K562 (cell line): ENCODE data around the gene GSK3B. TPM values are rescaled to one million over a fixed set of nuclear protein-coding genes. Genes with fewer than 3 reads are reported as not detected.

Source experiments
- ATAC-seq: fragments of 200-7000 bp; cut with Tn5 transposase; 3 replicates; pipeline ENCODE4 v1.9.1; 2020; ENCODE audit warnings: moderate library complexity
- BruUV-seq: library from RNA; stranded (reverse); fragments of 400-500 nt; replicated peaks from 2 replicates; lab custom pipeline; 2021; lab: Mats Ljungman, UMichigan
- CTCF ChIA-PET: fragments of 300-600 bp; formaldehyde crosslinking; extraction: SDS; loops from one replicate; lab custom pipeline; 2021; ENCODE audit warnings: low intra/inter-chr PET ratio; lab: Yijun Ruan, JAX
- POLR2A ChIA-PET: fragments of 300-600, 350-650 bp; sonication (Branson Sonifier 250); formaldehyde crosslinking; extraction: SDS; loops from one replicate; lab custom pipeline; 2021; ENCODE audit warnings: antibody characterized with exemption, inconsistent platforms; lab: Yijun Ruan, JAX
- DNase-seq, 4 experiments: peaks; one replicate each; pipeline versions ENCODE4 v3.0.0 to v3.0.0-alpha.2; 2011 to 2018; ENCODE audit warnings: low spot score in 3 of 4, mixed read lengths in 3 of 4; ENCODE audit errors: extremely low read depth in 1 of 4
- FAIRE-seq: peaks from 2 replicates; lab custom pipeline; 2011; peaks lifted over from hg19 to GRCh38; lab: Jason Lieb, UNC
- H2AFZ ChIP-seq: 2 replicates; pipeline ENCODE4 v1.6.0; 2011; ENCODE audit warnings: low read depth, low read length, control low read depth, inconsistent platforms
- H3K27ac ChIP-seq: fragments of 200-600 bp; 3 replicates; pipeline ENCODE4 v1.8.0; 2011; ENCODE audit warnings: low read depth, mild to moderate bottlenecking, control low read depth, inconsistent platforms, low read length, moderate library complexity, mixed read lengths; ENCODE audit errors: extremely low read depth
- H3K27me3 ChIP-seq, 2 experiments: fragments of 300-600 bp in 1 of 2; 2 replicates in 1 of 2; 3 replicates in 1 of 2; pipeline versions ENCODE4 v1.6.0 to v1.8.0; 2011; ENCODE audit warnings: inconsistent platforms in 2 of 2, low read length in 2 of 2, mild to moderate bottlenecking in 1 of 2, mixed read lengths in 1 of 2, moderate library complexity in 1 of 2; ENCODE audit not compliant: control insufficient read depth in 2 of 2, insufficient read depth in 2 of 2
- H3K36me3 ChIP-seq: fragments of 300-600 bp; 3 replicates; pipeline ENCODE4 v1.8.0; 2011; ENCODE audit warnings: mild to moderate bottlenecking, low read length, inconsistent platforms; ENCODE audit not compliant: control insufficient read depth, insufficient read depth
- H3K4me1 ChIP-seq, 2 experiments: fragments of 200-600 bp in 1 of 2; replicated peaks in 1 of 2; 2 replicates in 1 of 2; 3 replicates in 1 of 2; pipeline versions ENCODE4 v1.5.1 to v1.8.0; 2011; ENCODE audit warnings: inconsistent platforms in 2 of 2, low read length in 2 of 2, mild to moderate bottlenecking in 1 of 2, mixed read lengths in 1 of 2, moderate library complexity in 1 of 2; ENCODE audit not compliant: control insufficient read depth in 2 of 2, insufficient read depth in 2 of 2
- H3K4me2 ChIP-seq: 2 replicates; pipeline ENCODE4 v1.6.1; 2011; ENCODE audit warnings: low read length, control low read depth, inconsistent platforms, mixed read lengths; ENCODE audit not compliant: insufficient read depth
- H3K4me3 ChIP-seq: fragments of 200-600 bp; sonication (generic), shearing (Covaris generic); 2 replicates; pipeline ENCODE4 v1.5.1; 2016; ENCODE audit warnings: control low read depth, inconsistent platforms
- H3K79me2 ChIP-seq: fragments of 200-600 bp; 3 replicates; pipeline ENCODE4 v1.8.0; 2011; ENCODE audit warnings: low read length, inconsistent platforms; ENCODE audit not compliant: control insufficient read depth, insufficient read depth
- H3K9ac ChIP-seq, 2 experiments: 2 replicates each; pipeline versions ENCODE4 v1.6.0 to v1.6.1; 2011; ENCODE audit warnings: low read depth in 2 of 2, low read length in 2 of 2, control low read depth in 1 of 2, inconsistent platforms in 1 of 2, mild to moderate bottlenecking in 1 of 2, mixed read lengths in 1 of 2; ENCODE audit not compliant: insufficient read depth in 1 of 2
- H3K9me1 ChIP-seq: one replicate; pipeline ENCODE4 v1.6.0; 2011; ENCODE audit warnings: inconsistent platforms, mild to moderate bottlenecking, low read length, moderate library complexity; ENCODE audit not compliant: control insufficient read depth, insufficient read depth
- H3K9me3 ChIP-seq: replicated peaks from 2 replicates; pipeline ENCODE4 v1.5.1; 2011; ENCODE audit warnings: low read depth, low read length, inconsistent platforms; ENCODE audit not compliant: control insufficient read depth, insufficient read depth
- H4K20me1 ChIP-seq: replicated peaks from 2 replicates; pipeline ENCODE4 v1.6.1; 2011; ENCODE audit warnings: low read length, inconsistent platforms, mixed read lengths; ENCODE audit not compliant: control insufficient read depth, insufficient read depth
- ATF4 ChIP-seq: fragments of 450-650 bp; formaldehyde crosslinking; IDR thresholded peaks from 2 replicates; pipeline ENCODE4 v1.4.0; 2022; ENCODE audit warnings: mild to moderate bottlenecking, moderate library complexity
- COPS2 ChIP-seq: fragments of 450-650 bp; conservative IDR thresholded peaks from 2 replicates; pipeline ENCODE4 v1.6.1; 2016; ENCODE audit warnings: mild to moderate bottlenecking, moderate library complexity
- E2F3 ChIP-seq: fragments of 250-450 bp; sonication (Bioruptor Pico); IDR thresholded peaks from 2 replicates; pipeline ENCODE4 v1.4.0; 2020; ENCODE audit warnings: mild to moderate bottlenecking
- GABPB2 ChIP-seq: fragments of 250-450 bp; sonication (Bioruptor Pico); conservative IDR thresholded peaks from 2 replicates; pipeline ENCODE4 v1.5.1; 2021; ENCODE audit warnings: mild to moderate bottlenecking
- HIVEP1 ChIP-seq: fragments of 250-450 bp; sonication (Bioruptor Pico); IDR thresholded peaks from 2 replicates; pipeline ENCODE4 v1.4.0; 2020; ENCODE audit warnings: mild to moderate bottlenecking
- HMGN3 ChIP-seq: IDR thresholded peaks from 2 replicates; pipeline ENCODE4 v1.6.1; 2011; ENCODE audit warnings: borderline replicate concordance, low read depth, mild to moderate bottlenecking, mixed read lengths, low read length; ENCODE audit not compliant: insufficient read length; ENCODE audit errors: extremely low read depth
- KAT2B ChIP-seq: IDR thresholded peaks from one replicate; pipeline ENCODE4 v1.6.1; 2012; ENCODE audit warnings: low read depth, mild to moderate bottlenecking, control low read depth, inconsistent platforms, low read length, moderate library complexity
- TBP ChIP-seq: optimal IDR thresholded peaks from 2 replicates; pipeline ENCODE3; 2011; ENCODE audit warnings: low read depth, low read length, improper control_type of control experiment
- ZC3H11A ChIP-seq: IDR thresholded peaks from 2 replicates; pipeline ENCODE4 v1.6.1; 2012; ENCODE audit warnings: low read depth, low read length, improper control_type of control experiment
- ZNF12 ChIP-seq: sonication (generic); formaldehyde crosslinking; IDR thresholded peaks from 2 replicates; pipeline ENCODE4 v1.4.0; 2020; ENCODE audit warnings: mild to moderate bottlenecking, missing genetic modification reagents
- ZNF668 ChIP-seq: fragments of 250-450 bp; sonication (Bioruptor Pico); IDR thresholded peaks from 2 replicates; pipeline ENCODE4 v1.8.0; 2022; ENCODE audit warnings: mild to moderate bottlenecking, inconsistent platforms
- ZNF707 ChIP-seq: fragments of 250-450 bp; sonication (Bioruptor Pico); conservative IDR thresholded peaks from 2 replicates; pipeline ENCODE4 v1.8.0; 2022; ENCODE audit warnings: inconsistent platforms, mild to moderate bottlenecking, moderate library complexity
- ZNF76 ChIP-seq: fragments of 250-450 bp; sonication (Bioruptor Pico); IDR thresholded peaks from 2 replicates; pipeline ENCODE4 v1.4.0; 2020; ENCODE audit warnings: mild to moderate bottlenecking, moderate library complexity, borderline replicate concordance
- WGBS: fragments of 100-300 bp; shearing (Covaris generic); methylation state at CpG from one replicate; pipeline ENCODE4 v1.1.6; 2016; ENCODE audit warnings: low coverage, mixed read lengths; ENCODE audit not compliant: insufficient coverage; ENCODE audit errors: missing lambda C conversion rate; 5-methylcytosine and 5-hydroxymethylcytosine counted together
- in situ Hi-C: fragments of 300-500 bp; cut with MboI; formaldehyde crosslinking; loops from 4 replicates; pipeline ENCODE4 v1.15.0; 2018; ENCODE audit warnings: inconsistent platforms, mixed read lengths
- intact Hi-C: fragments of 100-400 bp; cut with micrococcal nuclease; formaldehyde crosslinking; loops from 2 replicates; pipeline ENCODE4 v1.14.2; 2022
- polyA plus RNA-seq, 8 experiments: library from polyadenylated mRNA; depleted of rRNA in 4 of 8; stranded (reverse) in 5 of 8; unstranded in 3 of 8; fragments of >200 nt; fragmentation: Nextera tagmentation in 2 of 8; fragmentation: Illumina TruSeq in 1 of 8; extraction: Ambion mirVana in 2 of 8; extraction: Trizol in 1 of 8; gene quantifications; 2 replicates each; pipeline versions ENCODE4 v1.2.1 to v1.2.3, GENCODE V29; 2011 to 2014; ENCODE audit warnings: inconsistent platforms in 1 of 8, missing spikeins in 1 of 8
- total RNA-seq, 7 experiments: library from RNA; depleted of rRNA in 6 of 7; stranded (reverse); fragments of >200 nt in 6 of 7; fragmentation: Illumina TruSeq in 2 of 7; extraction: Trizol in 2 of 7; gene quantifications; 2 replicates each; pipeline versions ENCODE4 v1.2.1 to v1.2.3, GENCODE V29; 2011 to 2021; ENCODE audit warnings: low replicate concordance in 1 of 7
- TF ChIP-seq, protein P1 (sequence below): fragments of 450-650 bp; formaldehyde crosslinking; IDR thresholded peaks from 2 replicates; pipeline ENCODE4 v1.4.0; 2020; ENCODE audit warnings: mild to moderate bottlenecking, mixed read lengths

GSK3B gene
- total and polyA plus RNA-seq, 9 of the 15 experiments (the other 6 are each of a cell fraction or from before 2014, with no cell fraction given), result 4.7 to 25.0 (median 18.7) TPM

DNA sequence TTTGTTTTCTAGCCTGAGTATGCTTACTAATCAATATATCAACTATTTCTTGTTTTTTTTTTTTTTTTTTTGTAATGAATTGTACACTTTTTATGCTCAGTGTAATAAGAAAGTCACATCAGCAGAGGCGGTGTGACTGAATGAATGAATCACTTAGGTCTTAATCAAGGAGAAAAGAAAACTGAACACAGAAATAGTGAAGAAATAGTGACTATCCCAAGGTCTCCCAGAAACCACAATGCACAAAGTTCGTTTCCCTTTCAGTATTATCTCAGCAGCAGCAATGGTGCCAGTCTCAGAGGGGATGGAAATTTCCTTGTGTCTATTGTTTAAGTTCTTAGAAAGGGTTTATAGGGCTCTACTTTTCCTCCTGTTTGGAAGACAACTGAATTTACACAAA lies 231.6 kb downstream of the GSK3B start:
- Histone ChIP-seq H3K4me2 (no peak overlapping the region), H3K9me3 (no peaks in the 10 kb centered on the region), H2AFZ (no peak overlapping the region), H3K79me2 (no peaks in the 10 kb centered on the region), H3K9ac (no peak overlapping the region), H3K4me1 (no peaks in the 10 kb centered on the region), H3K27ac (no peak overlapping the region), H4K20me1 (no peaks in the 10 kb centered on the region), H3K9me1 (no peaks in the 10 kb centered on the region), H3K4me3 (no peak overlapping the region), H3K27me3 (no peaks in the 10 kb centered on the region), H3K36me3 (peaks cover 15% of the 10 kb centered on the region)
- BruUV-seq, result no TSS peak
- CTCF ChIA-PET, result interaction anchor here (0.5 kb wide), 1 partner anchor 413 kb away, joined by 5 read pairs; no protein-coding TSS in a partner anchor
- in situ Hi-C loops (no loop called here), intact Hi-C loops (no loop called here)
- ATAC-seq (no peak), FAIRE-seq (no peak), DNase-seq (no peak)
- TF ChIP-seq, protein P1, sequence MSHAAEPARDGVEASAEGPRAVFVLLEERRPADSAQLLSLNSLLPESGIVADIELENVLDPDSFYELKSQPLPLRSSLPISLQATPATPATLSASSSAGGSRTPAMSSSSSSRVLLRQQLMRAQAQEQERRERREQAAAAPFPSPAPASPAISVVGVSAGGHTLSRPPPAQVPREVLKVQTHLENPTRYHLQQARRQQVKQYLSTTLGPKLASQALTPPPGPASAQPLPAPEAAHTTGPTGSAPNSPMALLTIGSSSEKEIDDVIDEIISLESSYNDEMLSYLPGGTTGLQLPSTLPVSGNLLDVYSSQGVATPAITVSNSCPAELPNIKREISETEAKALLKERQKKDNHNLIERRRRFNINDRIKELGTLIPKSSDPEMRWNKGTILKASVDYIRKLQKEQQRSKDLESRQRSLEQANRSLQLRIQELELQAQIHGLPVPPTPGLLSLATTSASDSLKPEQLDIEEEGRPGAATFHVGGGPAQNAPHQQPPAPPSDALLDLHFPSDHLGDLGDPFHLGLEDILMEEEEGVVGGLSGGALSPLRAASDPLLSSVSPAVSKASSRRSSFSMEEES (CRISPR knock-in tag), result no peak
- TF ChIP-seq ZNF668 (CRISPR knock-in tag) (no peak), E2F3 (no peak), GABPB2 (CRISPR knock-in tag) (no peak), ZNF12 (no peak), ZC3H11A (no peak), KAT2B (no peak), ZNF76 (CRISPR knock-in tag) (no peak), ATF4 (CRISPR knock-in tag) (no peak), COPS2 (no peak), HMGN3 (no peak), ZNF707 (no peak), HIVEP1 (CRISPR knock-in tag) (no peak), TBP (no peak)
- WGBS, result 94% methylated on average over 2 of the region's 2 CpGs
- POLR2A ChIA-PET, result no interaction called here
